ENCODE measurements around the gene AXIN1. TPM values are rescaled to one million over a fixed set of nuclear protein-coding genes. Genes with fewer than 3 reads are reported as not detected.

The AXIN1 gene
- total and polyA plus RNA-seq, 4 donors = 8.5 to 24.0 (median 21.7) TPM

GRCh38 chr16:376817-377418 is 24.4 kb upstream of the AXIN1 start:
- WGBS (ENCODE audit: insufficient coverage) = 90% methylated on average over 24 of the region's 26 CpGs
- Histone ChIP-seq H3K4me3 (ENCODE audit: low read depth, low read length) (no peak overlapping the region), H3K36me3 (ENCODE audit: control insufficient read depth, insufficient read depth, low read length) (peaks cover 78% of the 10 kb centered on the region), H3K27ac (ENCODE audit: low read depth, low read length) (no peak overlapping the region), H3K4me1 (ENCODE audit: control insufficient read depth, insufficient read depth, low read length) (peaks cover 28% of the 10 kb centered on the region), H3K9me3 (ENCODE audit: control insufficient read depth, insufficient read depth, low read length) (no peaks in the 10 kb centered on the region), H3K27me3 (ENCODE audit: control insufficient read depth, insufficient read depth, low read length) (no peaks in the 10 kb centered on the region)
- no peak for DNase-seq (ENCODE audit: low read depth in 4 of 6, low spot score in 6 of 6)

- Histone ChIP-seq H3K4me3 (ENCODE audit: low read depth, low read length) (no peak overlapping the region), H3K9me3 (ENCODE audit: control insufficient read depth, insufficient read depth, low read length) (no peaks in the 10 kb centered on the region), H3K36me3 (ENCODE audit: control insufficient read depth, insufficient read depth, low read length) (peaks cover 86% of the 10 kb centered on the region), H3K27ac (ENCODE audit: low read depth, low read length) (no peak overlapping the region), H3K4me1 (ENCODE audit: control insufficient read depth, insufficient read depth, low read length) (peaks cover 28% of the 10 kb centered on the region), H3K27me3 (ENCODE audit: control insufficient read depth, insufficient read depth, low read length) (no peaks in the 10 kb centered on the region)
- no peak for DNase-seq (ENCODE audit: low read depth in 4 of 6, low spot score in 6 of 6)
- WGBS (ENCODE audit: insufficient coverage) = 87% methylated on average over 44 of the region's 44 CpGs
Observed at GRCh38 chr16:375927-376816, 23.6 kb upstream of the AXIN1 start.

GRCh38 chr16:375212-375611 is 22.7 kb upstream of the AXIN1 start:
- 97% methylated on average over 22 of the region's 23 CpGs for WGBS (ENCODE audit: insufficient coverage)

GRCh38 chr16:374616-374926 is 22.0 kb upstream of the AXIN1 start:
- H3K36me3 ChIP-seq (ENCODE audit: control insufficient read depth, insufficient read depth, low read length) = peaks cover 87% of the 10 kb centered on the region
- 93% methylated on average over 9 of the region's 9 CpGs for WGBS (ENCODE audit: insufficient coverage)

More at GRCh38 chr16:375212-375611, 22.7 kb upstream of the AXIN1 start:
- Histone ChIP-seq H3K4me3 (ENCODE audit: low read depth, low read length) (no peak overlapping the region), H3K9me3 (ENCODE audit: control insufficient read depth, insufficient read depth, low read length) (no peaks in the 10 kb centered on the region), H3K27ac (ENCODE audit: low read depth, low read length) (no peak overlapping the region), H3K36me3 (ENCODE audit: control insufficient read depth, insufficient read depth, low read length) (peaks cover 90% of the 10 kb centered on the region), H3K4me1 (ENCODE audit: control insufficient read depth, insufficient read depth, low read length) (peaks cover 26% of the 10 kb centered on the region), H3K27me3 (ENCODE audit: control insufficient read depth, insufficient read depth, low read length) (no peaks in the 10 kb centered on the region)
- DNase-seq (ENCODE audit: low read depth in 4 of 6, low spot score in 6 of 6) = no peak

GRCh38 chr16:373848-374615 is 21.5 kb upstream of the AXIN1 start:
- no peak for DNase-seq (ENCODE audit: low read depth in 4 of 6, low spot score in 6 of 6)
- H3K36me3 ChIP-seq (ENCODE audit: control insufficient read depth, insufficient read depth, low read length) = peaks cover 87% of the 10 kb centered on the region
- peaks cover 25% of the 10 kb centered on the region for H3K4me1 ChIP-seq (ENCODE audit: control insufficient read depth, insufficient read depth, low read length)
- no peak overlapping the region for H3K4me3 ChIP-seq (ENCODE audit: low read depth, low read length)
- no peak overlapping the region for H3K27ac ChIP-seq (ENCODE audit: low read depth, low read length)
- 94% methylated on average over 39 of the region's 44 CpGs for WGBS (ENCODE audit: insufficient coverage)
- H3K27me3 ChIP-seq (ENCODE audit: control insufficient read depth, insufficient read depth, low read length) = no peaks in the 10 kb centered on the region
- H3K9me3 ChIP-seq (ENCODE audit: control insufficient read depth, insufficient read depth, low read length) = no peaks in the 10 kb centered on the region

More at GRCh38 chr16:374616-374926, 22.0 kb upstream of the AXIN1 start:
- no peaks in the 10 kb centered on the region for H3K27me3 ChIP-seq (ENCODE audit: control insufficient read depth, insufficient read depth, low read length)
- no peak overlapping the region for H3K4me3 ChIP-seq (ENCODE audit: low read depth, low read length)
- H3K27ac ChIP-seq (ENCODE audit: low read depth, low read length) = no peak overlapping the region
- DNase-seq (ENCODE audit: low read depth in 4 of 6, low spot score in 6 of 6) = no peak
- H3K4me1 ChIP-seq (ENCODE audit: control insufficient read depth, insufficient read depth, low read length) = peaks cover 25% of the 10 kb centered on the region
- no peaks in the 10 kb centered on the region for H3K9me3 ChIP-seq (ENCODE audit: control insufficient read depth, insufficient read depth, low read length)

GRCh38 chr16:373020-373598 is 20.6 kb upstream of the AXIN1 start:
- Histone ChIP-seq H3K36me3 (ENCODE audit: control insufficient read depth, insufficient read depth, low read length) (peaks cover 91% of the 10 kb centered on the region), H3K27me3 (ENCODE audit: control insufficient read depth, insufficient read depth, low read length) (no peaks in the 10 kb centered on the region)

GRCh38 chr16:372302-372983 is 19.9 kb upstream of the AXIN1 start:
- Histone ChIP-seq H3K27ac (ENCODE audit: low read depth, low read length) (no peak overlapping the region), H3K9me3 (ENCODE audit: control insufficient read depth, insufficient read depth, low read length) (no peaks in the 10 kb centered on the region), H3K36me3 (ENCODE audit: control insufficient read depth, insufficient read depth, low read length) (peaks cover 92% of the 10 kb centered on the region), H3K4me3 (ENCODE audit: low read depth, low read length) (no peak overlapping the region), H3K27me3 (ENCODE audit: control insufficient read depth, insufficient read depth, low read length) (no peaks in the 10 kb centered on the region), H3K4me1 (ENCODE audit: control insufficient read depth, insufficient read depth, low read length) (peaks cover 19% of the 10 kb centered on the region)
- WGBS (ENCODE audit: insufficient coverage) = 85% methylated on average over 19 of the region's 19 CpGs
- DNase-seq (ENCODE audit: low read depth in 4 of 6, low spot score in 6 of 6) = no peak

More at GRCh38 chr16:373020-373598, 20.6 kb upstream of the AXIN1 start:
- DNase-seq (ENCODE audit: low read depth in 4 of 6, low spot score in 6 of 6) = no peak
- Histone ChIP-seq H3K4me3 (ENCODE audit: low read depth, low read length) (no peak overlapping the region), H3K4me1 (ENCODE audit: control insufficient read depth, insufficient read depth, low read length) (peaks cover 19% of the 10 kb centered on the region), H3K27ac (ENCODE audit: low read depth, low read length) (no peak overlapping the region), H3K9me3 (ENCODE audit: control insufficient read depth, insufficient read depth, low read length) (no peaks in the 10 kb centered on the region)
- WGBS (ENCODE audit: insufficient coverage) = 91% methylated on average over 5 of the region's 5 CpGs

GRCh38 chr16:371515-372301 is 19.2 kb upstream of the AXIN1 start:
- no peak for DNase-seq (ENCODE audit: low read depth in 4 of 6, low spot score in 6 of 6)

More at GRCh38 chr16:371515-372301, 19.2 kb upstream of the AXIN1 start:
- H3K4me1 ChIP-seq (ENCODE audit: control insufficient read depth, insufficient read depth, low read length) = peaks cover 19% of the 10 kb centered on the region
- H3K27me3 ChIP-seq (ENCODE audit: control insufficient read depth, insufficient read depth, low read length) = no peaks in the 10 kb centered on the region
- H3K27ac ChIP-seq (ENCODE audit: low read depth, low read length) = no peak overlapping the region
- peaks cover 92% of the 10 kb centered on the region for H3K36me3 ChIP-seq (ENCODE audit: control insufficient read depth, insufficient read depth, low read length)
- H3K9me3 ChIP-seq (ENCODE audit: control insufficient read depth, insufficient read depth, low read length) = no peaks in the 10 kb centered on the region
- no peak overlapping the region for H3K4me3 ChIP-seq (ENCODE audit: low read depth, low read length)
- WGBS (ENCODE audit: insufficient coverage) = 94% methylated on average over 31 of the region's 31 CpGs
